GM18951 (cell line): Measurements from ENCODE around the gene KCNJ4.

Source experiments
- POLR2A ChIP-seq: IDR thresholded peaks from 4 replicates; pipeline ENCODE4 v1.6.1; 2011; ENCODE audit warnings: mild to moderate bottlenecking; ENCODE audit not compliant: insufficient read length, insufficient read depth; ENCODE audit errors: extremely low read depth
- in situ Hi-C: fragments of 300-500 bp; cut with MboI; formaldehyde crosslinking; loops from one replicate; pipeline ENCODE4 v1.12.0; 2022; ENCODE audit warnings: low sequenced_read_pairs, mixed read lengths, inconsistent platforms; ENCODE audit not compliant: unreplicated experiment

Gene KCNJ4

GRCh38 chr22:38467438-38467903 lies 12.5 kb upstream of the KCNJ4 start:
- TF ChIP-seq POLR2A = no peak
- in situ Hi-C loops = no loop called here

- in situ Hi-C loops = no loop called here
- no peak for TF ChIP-seq POLR2A
These were observed 10.9 kb upstream of the KCNJ4 start for GRCh38 chr22:38465673-38466490.

GRCh38 chr22:38464992-38465672 lies 10.1 kb upstream of the KCNJ4 start:
- TF ChIP-seq POLR2A = no peak
- in situ Hi-C loops = no loop called here

- no peak for TF ChIP-seq POLR2A
- in situ Hi-C loops = no loop called here
These were observed 8.2 kb upstream of the KCNJ4 start for GRCh38 chr22:38462960-38463784.

GRCh38 chr22:38461414-38462081 lies 6.5 kb upstream of the KCNJ4 start:
- in situ Hi-C loops = no loop called here
- TF ChIP-seq POLR2A = no peak

- in situ Hi-C loops = no loop called here
- TF ChIP-seq POLR2A = no peak
These were observed 6.0 kb upstream of the KCNJ4 start for GRCh38 chr22:38461057-38461413.

GRCh38 chr22:38460426-38460840 lies 5.4 kb upstream of the KCNJ4 start:
- no peak for TF ChIP-seq POLR2A
- in situ Hi-C loops = no loop called here

- TF ChIP-seq POLR2A = no peak
These were observed 2.1 kb upstream of the KCNJ4 start for GRCh38 chr22:38456841-38457699.

GRCh38 chr22:38456272-38456835 lies 1.4 kb upstream of the KCNJ4 start:
- no peak for TF ChIP-seq POLR2A
- in situ Hi-C loops = no loop called here

More at GRCh38 chr22:38456841-38457699, 2.1 kb upstream of the KCNJ4 start:
- in situ Hi-C loops = no loop called here

GRCh38 chr22:38455530-38456271 lies 702 bp upstream of the KCNJ4 start:
- in situ Hi-C loops = no loop called here
- no peak for TF ChIP-seq POLR2A
